ENCODE results near the gene MYO1H.
"Not testable (repeated sequence)": the region's sequence is repeated elsewhere in the genome, so short reads cannot be mapped to it uniquely, and the experiment has no call there.

MYO1H gene, protein sequence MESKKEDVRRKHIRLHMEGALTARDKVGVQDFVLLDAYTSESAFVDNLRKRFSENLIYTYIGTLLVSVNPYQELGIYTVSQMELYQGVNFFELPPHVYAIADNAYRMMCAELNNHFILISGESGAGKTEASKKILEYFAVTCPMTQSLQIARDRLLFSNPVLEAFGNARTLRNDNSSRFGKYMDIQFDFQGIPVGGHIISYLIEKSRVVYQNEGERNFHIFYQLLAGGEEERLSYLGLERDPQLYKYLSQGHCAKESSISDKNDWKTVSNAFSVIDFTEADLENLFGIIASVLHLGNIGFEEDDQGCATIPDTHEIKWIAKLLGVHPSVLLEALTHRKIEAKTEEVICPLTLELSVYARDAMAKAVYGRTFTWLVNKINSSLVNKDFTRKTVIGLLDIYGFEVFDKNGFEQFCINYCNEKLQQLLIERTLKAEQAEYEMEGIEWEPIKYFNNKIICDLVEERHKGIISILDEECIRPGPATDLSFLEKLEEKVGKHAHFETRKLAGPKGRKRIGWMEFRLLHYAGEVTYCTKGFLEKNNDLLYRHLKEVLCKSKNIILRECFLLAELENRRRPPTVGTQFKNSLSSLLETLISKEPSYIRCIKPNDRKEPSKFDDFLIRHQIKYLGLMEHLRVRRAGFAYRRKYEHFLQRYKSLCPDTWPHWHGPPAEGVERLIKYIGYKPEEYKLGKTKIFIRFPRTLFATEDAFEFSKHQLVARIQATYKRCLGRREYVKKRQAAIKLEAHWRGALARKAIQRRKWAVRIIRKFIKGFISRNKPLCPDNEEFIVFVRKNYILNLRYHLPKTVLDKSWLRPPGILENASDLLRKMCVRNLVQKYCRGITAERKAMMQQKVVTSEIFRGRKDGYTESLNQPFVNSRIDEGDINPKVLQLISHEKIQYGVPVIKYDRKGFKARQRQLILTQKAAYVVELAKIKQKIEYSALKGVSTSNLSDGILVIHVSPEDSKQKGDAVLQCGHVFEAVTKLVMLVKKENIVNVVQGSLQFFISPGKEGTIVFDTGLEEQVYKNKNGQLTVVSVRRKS

DNA sequence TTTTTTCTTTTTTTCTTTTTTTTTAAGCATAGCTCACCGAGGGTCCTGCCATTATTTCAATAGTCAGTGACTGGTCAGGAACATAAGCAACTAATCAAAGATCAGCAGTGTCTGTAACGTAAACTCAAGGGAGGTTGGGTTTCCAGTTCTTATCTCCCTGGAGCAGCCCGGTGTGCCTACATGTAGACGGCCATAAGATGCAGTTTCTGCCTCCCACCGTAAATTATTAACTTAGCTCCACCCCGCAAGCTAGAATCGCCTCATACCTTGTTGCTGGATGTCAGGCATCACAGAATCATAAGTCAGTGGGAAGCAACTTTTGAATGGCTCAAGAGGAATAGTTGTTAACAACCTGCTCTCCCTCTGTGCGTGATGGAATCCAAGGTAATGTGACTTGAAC is at the start of gene MYO1H:
MYO1H (plus strand) TSS at position 312 of the 400 bp plus-strand sequence; CDS start at position 373, 61 bp downstream.
- in situ Hi-C loops (cut with HindIII; ENCODE audit: low pct_ligation_motif_present, low pct_unique_long_range_greater_than_20kb, low sequenced_read_pairs): no loop called here

GRCh38 chr12:109299849-109300248 is 47.9 kb upstream of the MYO1H start:
- in situ Hi-C loops (cut with HindIII; ENCODE audit: low pct_ligation_motif_present, low pct_unique_long_range_greater_than_20kb, low sequenced_read_pairs): no loop called here
- no peak for DNase-seq

More for the DNA sequence above, at the start of gene MYO1H:
- no peak for DNase-seq

DNA sequence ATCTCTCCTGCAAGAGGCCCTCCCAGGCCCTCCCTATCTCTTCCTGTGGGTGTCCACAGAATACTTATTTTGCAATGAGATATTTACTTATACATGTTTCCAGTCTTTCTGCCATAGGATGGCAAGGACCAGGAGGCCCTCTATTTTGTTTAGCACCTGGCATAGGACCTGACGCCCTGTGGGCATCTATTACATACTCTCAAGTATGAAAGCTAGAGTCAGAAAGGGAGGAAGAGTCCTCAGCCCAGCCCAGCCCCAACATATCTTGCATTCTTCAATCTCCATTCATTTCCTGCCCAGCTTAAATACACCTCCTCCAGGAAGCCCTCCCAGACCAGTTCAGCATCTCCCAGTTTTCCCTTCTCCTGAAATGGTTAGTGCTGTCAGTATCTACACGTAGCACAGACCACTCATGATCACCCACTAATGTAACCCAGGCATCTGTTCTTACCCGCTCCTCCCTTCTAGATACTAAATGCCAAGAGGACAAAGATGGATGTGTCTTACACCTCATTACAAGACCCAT is 46.0 kb upstream of the MYO1H start:
- no peak for DNase-seq
- in situ Hi-C loops (cut with HindIII; ENCODE audit: low pct_ligation_motif_present, low pct_unique_long_range_greater_than_20kb, low sequenced_read_pairs): no loop called here

GRCh38 chr12:109302358-109302757 is 45.3 kb upstream of the MYO1H start:
- in situ Hi-C loops (cut with HindIII; ENCODE audit: low pct_ligation_motif_present, low pct_unique_long_range_greater_than_20kb, low sequenced_read_pairs): no loop called here
- peak; percentile 37 for DNase-seq

GRCh38 chr12:109302770-109303169 is 44.9 kb upstream of the MYO1H start:
- in situ Hi-C loops (cut with HindIII; ENCODE audit: low pct_ligation_motif_present, low pct_unique_long_range_greater_than_20kb, low sequenced_read_pairs): no loop called here
- no peak for DNase-seq

- in situ Hi-C loops (cut with HindIII; ENCODE audit: low pct_ligation_motif_present, low pct_unique_long_range_greater_than_20kb, low sequenced_read_pairs): no loop called here
- no peak for DNase-seq
These were observed 43.2 kb upstream of the MYO1H start for GRCh38 chr12:109304485-109304884.

DNA sequence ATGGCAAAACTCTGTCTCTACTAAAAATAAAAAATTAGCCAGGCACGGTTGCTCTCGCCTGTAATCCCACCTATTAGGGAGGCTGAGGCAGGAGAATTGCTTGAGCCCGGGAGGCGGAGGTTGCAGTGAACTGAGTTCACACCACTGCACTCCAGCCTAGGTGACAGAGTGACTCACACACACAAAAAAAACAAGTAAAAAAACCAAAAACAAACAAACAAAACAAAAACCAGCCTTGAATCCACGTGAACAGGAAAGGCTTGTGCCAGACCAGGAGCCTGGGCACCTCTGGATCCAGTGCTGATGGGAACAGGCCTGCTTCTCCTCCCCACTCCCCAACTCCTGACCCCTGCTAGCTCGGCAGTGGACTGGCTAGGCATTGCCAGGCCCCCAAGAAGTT is 42.2 kb upstream of the MYO1H start:
- in situ Hi-C loops (cut with HindIII; ENCODE audit: low pct_ligation_motif_present, low pct_unique_long_range_greater_than_20kb, low sequenced_read_pairs): no loop called here
- DNase-seq: no peak

GRCh38 chr12:109307051-109307450 is 40.6 kb upstream of the MYO1H start:
- no peak for DNase-seq
- in situ Hi-C loops (cut with HindIII; ENCODE audit: low pct_ligation_motif_present, low pct_unique_long_range_greater_than_20kb, low sequenced_read_pairs): no loop called here

- no peak for DNase-seq
- in situ Hi-C loops (cut with HindIII; ENCODE audit: low pct_ligation_motif_present, low pct_unique_long_range_greater_than_20kb, low sequenced_read_pairs): no loop called here
These were observed 38.9 kb upstream of the MYO1H start, which contains the start of gene FOXN4 for GRCh38 chr12:109308534-109309380. Gene FOXN4 (minus strand): TSS chr12:109309284. CDS start chr12:109308321, 963 bp downstream.

DNA sequence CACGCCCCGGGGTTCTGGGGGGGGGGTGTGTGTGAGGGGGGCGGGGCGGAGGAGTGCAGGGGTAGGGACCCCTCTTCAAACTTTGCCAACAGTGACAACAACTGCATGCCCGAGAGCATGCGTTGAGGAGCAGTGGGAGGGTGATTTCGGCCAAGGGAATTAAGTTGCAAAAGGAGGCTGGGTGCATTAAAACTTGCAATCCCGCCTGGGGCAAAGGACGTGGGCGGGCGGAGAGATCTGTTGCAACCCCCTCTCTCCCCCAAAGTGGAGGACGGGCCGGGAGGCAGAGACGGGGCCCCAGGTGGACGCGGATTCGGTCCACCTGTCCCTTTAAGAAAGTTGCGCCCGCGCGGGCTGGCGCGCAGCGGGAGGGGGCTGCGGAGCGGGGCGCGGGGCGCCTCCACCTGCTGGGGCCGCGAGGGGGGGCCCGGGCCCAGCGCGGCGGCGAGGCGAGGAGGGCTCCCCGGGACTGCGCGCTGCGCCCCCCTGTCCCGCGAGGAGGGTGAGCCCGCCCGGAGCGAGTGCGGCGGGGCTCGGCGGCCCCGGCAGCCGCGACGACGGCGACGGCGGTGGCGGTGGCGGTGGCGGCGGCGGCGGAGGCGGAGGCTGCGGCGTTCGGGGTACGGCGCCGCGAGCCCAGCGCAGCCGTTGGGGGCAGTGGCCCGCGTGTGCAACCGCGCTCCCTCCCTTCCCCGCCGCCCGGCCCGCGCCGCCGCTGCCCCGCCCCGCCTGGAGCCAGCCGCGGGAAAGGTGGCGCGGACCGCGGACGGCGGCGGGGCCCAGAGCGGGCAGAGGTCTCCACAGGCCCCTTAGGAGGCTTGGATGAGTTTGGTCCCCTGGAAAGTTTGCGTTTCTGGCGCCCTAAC is 38.1 kb upstream of the MYO1H start:
- no peak for DNase-seq
- in situ Hi-C loops (cut with HindIII; ENCODE audit: low pct_ligation_motif_present, low pct_unique_long_range_greater_than_20kb, low sequenced_read_pairs): no loop called here

- in situ Hi-C loops (cut with HindIII; ENCODE audit: low pct_ligation_motif_present, low pct_unique_long_range_greater_than_20kb, low sequenced_read_pairs): no loop called here
- DNase-seq: no peak
These were observed 37.2 kb upstream of the MYO1H start for GRCh38 chr12:109310247-109311125.

DNA sequence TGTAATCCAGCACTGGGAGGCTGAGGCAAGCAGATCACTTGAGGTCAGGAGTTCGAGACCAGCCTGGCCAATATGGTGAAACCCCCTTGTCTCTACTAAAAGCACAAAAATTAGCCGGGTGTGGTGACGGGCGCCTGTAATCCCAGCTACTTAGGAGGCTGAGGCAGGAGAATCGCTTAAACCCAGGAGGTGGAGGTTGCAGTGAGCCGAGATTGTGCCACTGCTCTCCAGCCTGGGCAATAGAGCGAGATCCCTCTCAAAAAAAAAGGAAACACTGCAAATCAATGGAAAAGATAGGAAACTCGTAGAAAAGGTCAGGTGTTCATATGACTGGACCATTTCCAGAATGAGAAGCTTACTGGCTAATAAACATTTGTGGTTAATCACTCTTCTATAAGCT is 26.4 kb upstream of the MYO1H start:
- in situ Hi-C loops (cut with HindIII; ENCODE audit: low pct_ligation_motif_present, low pct_unique_long_range_greater_than_20kb, low sequenced_read_pairs); DNase-seq: not testable (repeated sequence)

DNA sequence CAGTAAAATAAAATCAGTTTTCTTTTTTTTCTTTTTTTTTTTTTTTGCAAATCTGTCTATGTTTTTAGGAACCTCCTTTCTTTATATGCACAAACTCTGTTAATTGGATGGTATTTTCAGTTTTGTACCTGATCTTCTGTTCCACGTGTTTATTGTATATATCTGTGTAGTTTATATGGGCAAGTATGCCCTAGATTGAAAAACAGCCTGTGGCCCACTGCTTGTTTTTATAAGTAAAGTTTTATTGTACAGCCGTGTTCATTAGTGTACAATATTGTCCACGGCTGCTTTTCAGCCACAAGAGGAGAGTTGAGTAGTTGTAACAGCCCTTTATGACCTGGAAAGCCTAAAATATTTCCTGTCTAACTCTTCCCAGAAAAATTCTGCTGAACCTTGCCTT is 18.7 kb upstream of the MYO1H start:
- in situ Hi-C loops (cut with HindIII; ENCODE audit: low pct_ligation_motif_present, low pct_unique_long_range_greater_than_20kb, low sequenced_read_pairs): no loop called here
- no peak for DNase-seq

- in situ Hi-C loops (cut with HindIII; ENCODE audit: low pct_ligation_motif_present, low pct_unique_long_range_greater_than_20kb, low sequenced_read_pairs): no loop called here
- DNase-seq: peak; percentile 35
These were observed 18.0 kb upstream of the MYO1H start for GRCh38 chr12:109329686-109330085.

DNA sequence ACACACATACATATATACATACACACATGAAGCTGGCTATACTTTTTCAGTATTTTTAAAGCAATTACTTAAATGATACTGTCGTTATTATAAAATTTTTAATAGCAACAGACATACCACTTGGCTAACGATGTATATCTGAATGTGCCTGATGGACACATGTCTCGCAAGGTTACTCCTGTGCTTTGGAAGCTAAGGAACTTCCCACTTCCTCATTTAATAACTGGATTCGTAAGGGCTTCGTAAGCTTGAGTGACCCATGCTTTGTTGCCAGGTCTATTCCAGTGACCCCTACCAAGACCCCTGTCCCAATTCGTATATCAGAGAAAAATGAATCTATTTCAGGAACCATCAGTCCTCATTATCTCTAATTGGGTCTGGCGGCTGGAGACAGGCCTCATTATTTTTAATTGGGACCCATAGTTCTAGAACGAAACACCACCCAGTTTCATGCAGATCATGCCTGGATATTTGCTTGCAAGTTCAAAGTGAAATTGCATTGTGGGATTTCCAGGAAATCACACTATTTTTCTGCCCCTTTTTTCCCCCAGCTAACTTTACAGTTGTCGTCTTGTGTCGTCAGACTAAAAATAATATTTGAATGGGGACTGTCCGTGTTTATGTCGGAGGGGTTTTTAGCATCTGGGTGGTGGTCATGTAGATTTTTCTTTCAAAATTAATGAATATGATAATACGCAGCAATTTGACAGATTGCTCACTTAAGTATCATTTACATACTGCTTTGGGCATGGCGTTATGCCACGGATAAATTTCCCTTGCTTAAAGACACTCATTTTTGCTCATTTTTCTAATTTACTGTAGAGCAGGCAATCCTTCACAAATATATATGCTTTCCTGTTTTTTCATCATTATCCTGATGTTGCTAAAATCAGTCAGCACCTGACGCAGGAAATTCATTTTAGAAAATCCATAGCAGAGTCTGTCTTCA is 17.1 kb upstream of the MYO1H start:
- in situ Hi-C loops (cut with HindIII; ENCODE audit: low pct_ligation_motif_present, low pct_unique_long_range_greater_than_20kb, low sequenced_read_pairs): no loop called here
- no peak for DNase-seq

Measured in ACHN (cell line).